GM23338 (cell line): ENCODE results near the gene CABP2.
"Not testable (repeated sequence)": the region's sequence is repeated elsewhere in the genome, so short reads cannot be mapped to it uniquely, and the experiment has no call there.

ENCODE experiments used
- CREB1 ChIP-seq: fragments of 250-450 bp; sonication (Bioruptor Pico); IDR thresholded peaks from 2 replicates; pipeline ENCODE4 v1.5.0; 2020; ENCODE audit warnings: low read depth, mild to moderate bottlenecking, moderate library complexity
- CTCF ChIP-seq, 2 experiments: fragments of 200-600 bp in 1 of 2; sonication (generic) in 1 of 2; conservative IDR thresholded peaks; 2 replicates each; pipeline versions ENCODE4 v1.5.1 to v1.6.1; 2016 to 2017; ENCODE audit warnings: antibody characterized with exemption in 2 of 2, low read depth in 2 of 2, mild to moderate bottlenecking in 2 of 2, moderate library complexity in 1 of 2
- ETS1 ChIP-seq: IDR thresholded peaks from 2 replicates; pipeline ENCODE4 v1.6.1; 2016; ENCODE audit warnings: antibody characterized with exemption
- EZH2phosphoT487 ChIP-seq: fragments of 200-600 bp; sonication (generic); IDR thresholded peaks from one replicate; pipeline ENCODE4 v1.8.1; 2018; ENCODE audit warnings: antibody characterized with exemption; ENCODE audit not compliant: unreplicated experiment
- POLR2AphosphoS5 ChIP-seq: IDR thresholded peaks from 2 replicates; pipeline ENCODE4 v1.6.1; 2016; ENCODE audit warnings: antibody characterized with exemption, low read depth
- REST ChIP-seq: IDR thresholded peaks from one replicate; pipeline ENCODE4 v1.6.1; 2018; ENCODE audit warnings: antibody characterized with exemption; ENCODE audit not compliant: unreplicated experiment

GRCh38 chr11:67563705-67564114 is 40.5 kb upstream of the CABP2 start:
- not testable (repeated sequence) for TF ChIP-seq CTCF (conservative IDR thresholded peaks at IDR 0.05; ENCODE audit: low read depth in 2 of 2); ETS1; REST; CREB1 (CRISPR knock-in tag); POLR2AphosphoS5; EZH2phosphoT487
